OCI-LY1 (cell line): Measurements from ENCODE around the gene MTMR2.
A peak's percentile ranks its signal among the peaks of the same experiment; 100 is the strongest.

Experiments used
- H2AFZ ChIP-seq: fragments of 200-600 bp; sonication (generic), shearing (Covaris generic); 2 replicates; pipeline ENCODE4 v1.6.0; 2014; ENCODE audit warnings: antibody characterized with exemption, mild to moderate bottlenecking, low read length
- H3F3A ChIP-seq: fragments of 200-600 bp; sonication (generic), shearing (Covaris generic); 2 replicates; pipeline ENCODE4 v1.6.0; 2014; ENCODE audit warnings: mild to moderate bottlenecking, antibody characterized with exemption, low read length, moderate library complexity; ENCODE audit not compliant: insufficient read depth
- H3K27ac ChIP-seq: fragments of 200-600 bp; sonication (generic); 2 replicates; pipeline ENCODE4 v1.5.1; 2014; ENCODE audit warnings: low read length, mixed run types, mild to moderate bottlenecking, low read depth; ENCODE audit not compliant: poor library complexity, severe bottlenecking
- H3K27me3 ChIP-seq: fragments of 200-600 bp; sonication (generic); 2 replicates; pipeline ENCODE4 v1.6.0; 2014; ENCODE audit warnings: antibody characterized with exemption, mild to moderate bottlenecking, low read length, moderate library complexity; ENCODE audit not compliant: insufficient read depth
- H3K36me3 ChIP-seq: fragments of 200-600 bp; sonication (generic); 2 replicates; pipeline ENCODE4 v1.6.1; 2014; ENCODE audit warnings: mild to moderate bottlenecking, antibody characterized with exemption, low read length, moderate library complexity, mixed read lengths; ENCODE audit not compliant: insufficient read depth
- H3K4me1 ChIP-seq: fragments of 200-600 bp; sonication (generic); 2 replicates; pipeline ENCODE4 v1.5.1; 2014; ENCODE audit warnings: mild to moderate bottlenecking, low read length, moderate library complexity; ENCODE audit not compliant: insufficient read depth, severe bottlenecking
- H3K4me2 ChIP-seq: fragments of 200-600 bp; sonication (generic), shearing (Covaris generic); 2 replicates; pipeline ENCODE4 v1.6.1; 2014; ENCODE audit warnings: low read length
- H3K4me3 ChIP-seq: fragments of 200-600 bp; sonication (generic); 2 replicates; pipeline ENCODE4 v1.5.1; 2014; ENCODE audit warnings: low read length, low read depth, mild to moderate bottlenecking, mixed read lengths; ENCODE audit not compliant: poor library complexity, severe bottlenecking
- H3K79me2 ChIP-seq: fragments of 200-600 bp; shearing (Covaris generic); 2 replicates; pipeline ENCODE4 v1.6.1; 2016; ENCODE audit warnings: mixed run types, low read length, mixed read lengths; ENCODE audit not compliant: insufficient read depth
- H3K9ac ChIP-seq: fragments of 200-600 bp; sonication (generic), shearing (Covaris generic); 2 replicates; pipeline ENCODE4 v1.6.1; 2014; ENCODE audit warnings: mild to moderate bottlenecking, low read length, mixed read lengths
- H3K9me2 ChIP-seq: fragments of 200-600 bp; sonication (generic), shearing (Covaris generic); 2 replicates; pipeline ENCODE4 v1.6.1; 2014; ENCODE audit warnings: low read depth, mild to moderate bottlenecking, low read length, mixed read lengths
- H3K9me3 ChIP-seq: fragments of 200-600 bp; shearing (Covaris generic); 2 replicates; pipeline ENCODE4 v1.6.1; 2014; ENCODE audit warnings: low read length, mixed read lengths
- H4K20me1 ChIP-seq: fragments of 200-600 bp; sonication (generic), shearing (Covaris generic); 2 replicates; pipeline ENCODE4 v1.6.0; 2016; ENCODE audit warnings: mild to moderate bottlenecking, low read length; ENCODE audit not compliant: insufficient read depth
- EZH2 ChIP-seq: fragments of 200-600 bp; sonication (generic), shearing (Covaris generic); IDR thresholded peaks from 2 replicates; pipeline ENCODE4 v1.8.0; 2017; ENCODE audit warnings: borderline replicate concordance, mixed run types, mild to moderate bottlenecking, antibody characterized with exemption, low read length, moderate library complexity, mixed read lengths
- TF ChIP-seq, protein P1 (sequence below): fragments of 200-600 bp; sonication (generic), shearing (Covaris generic); IDR thresholded peaks from 2 replicates; pipeline ENCODE4 v1.5.1; 2017; ENCODE audit warnings: mild to moderate bottlenecking, antibody characterized with exemption, low read length, moderate library complexity, mixed read lengths

Gene MTMR2

DNA sequence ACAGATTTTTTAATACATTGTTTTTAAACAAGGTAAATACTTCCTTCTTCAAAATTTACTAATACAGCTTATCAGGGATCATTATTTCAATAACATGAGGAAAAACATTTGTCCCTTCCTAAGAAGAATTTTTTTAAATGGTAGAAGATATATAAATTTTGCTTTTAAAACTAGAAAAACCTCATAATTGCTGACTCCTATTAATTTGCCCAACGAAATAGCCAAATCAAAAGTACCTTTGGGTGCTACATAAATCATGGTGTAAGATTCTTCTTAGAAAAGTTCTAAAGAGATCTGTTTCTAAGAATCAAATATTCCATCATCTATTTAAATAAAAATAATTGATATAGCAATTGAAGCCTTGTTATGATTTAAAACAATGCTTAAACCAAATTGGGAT lies 78.7 kb downstream of the MTMR2 start:
- H3K4me1 ChIP-seq: no peaks in the 10 kb centered on the region
- no peak overlapping the region for H3K4me3 ChIP-seq
- H3K9me3 ChIP-seq: no peaks in the 10 kb centered on the region
- H3K4me2 ChIP-seq: no peak overlapping the region
- H3K9ac ChIP-seq: no peak overlapping the region
- H3F3A ChIP-seq: no peaks in the 10 kb centered on the region
- H3K27me3 ChIP-seq: no peaks in the 10 kb centered on the region
- peaks cover 31% of the 10 kb centered on the region; the same call in 1 of the 2 replicates for H3K36me3 ChIP-seq
- H3K9me2 ChIP-seq: no peaks in the 10 kb centered on the region
- H3K27ac ChIP-seq: no peak overlapping the region
- TF ChIP-seq, protein P1, sequence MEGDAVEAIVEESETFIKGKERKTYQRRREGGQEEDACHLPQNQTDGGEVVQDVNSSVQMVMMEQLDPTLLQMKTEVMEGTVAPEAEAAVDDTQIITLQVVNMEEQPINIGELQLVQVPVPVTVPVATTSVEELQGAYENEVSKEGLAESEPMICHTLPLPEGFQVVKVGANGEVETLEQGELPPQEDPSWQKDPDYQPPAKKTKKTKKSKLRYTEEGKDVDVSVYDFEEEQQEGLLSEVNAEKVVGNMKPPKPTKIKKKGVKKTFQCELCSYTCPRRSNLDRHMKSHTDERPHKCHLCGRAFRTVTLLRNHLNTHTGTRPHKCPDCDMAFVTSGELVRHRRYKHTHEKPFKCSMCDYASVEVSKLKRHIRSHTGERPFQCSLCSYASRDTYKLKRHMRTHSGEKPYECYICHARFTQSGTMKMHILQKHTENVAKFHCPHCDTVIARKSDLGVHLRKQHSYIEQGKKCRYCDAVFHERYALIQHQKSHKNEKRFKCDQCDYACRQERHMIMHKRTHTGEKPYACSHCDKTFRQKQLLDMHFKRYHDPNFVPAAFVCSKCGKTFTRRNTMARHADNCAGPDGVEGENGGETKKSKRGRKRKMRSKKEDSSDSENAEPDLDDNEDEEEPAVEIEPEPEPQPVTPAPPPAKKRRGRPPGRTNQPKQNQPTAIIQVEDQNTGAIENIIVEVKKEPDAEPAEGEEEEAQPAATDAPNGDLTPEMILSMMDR: no peak
- TF ChIP-seq EZH2: no peak
- H4K20me1 ChIP-seq: no peaks in the 10 kb centered on the region
- H3K79me2 ChIP-seq: no peaks in the 10 kb centered on the region
- no peak overlapping the region for H2AFZ ChIP-seq

DNA sequence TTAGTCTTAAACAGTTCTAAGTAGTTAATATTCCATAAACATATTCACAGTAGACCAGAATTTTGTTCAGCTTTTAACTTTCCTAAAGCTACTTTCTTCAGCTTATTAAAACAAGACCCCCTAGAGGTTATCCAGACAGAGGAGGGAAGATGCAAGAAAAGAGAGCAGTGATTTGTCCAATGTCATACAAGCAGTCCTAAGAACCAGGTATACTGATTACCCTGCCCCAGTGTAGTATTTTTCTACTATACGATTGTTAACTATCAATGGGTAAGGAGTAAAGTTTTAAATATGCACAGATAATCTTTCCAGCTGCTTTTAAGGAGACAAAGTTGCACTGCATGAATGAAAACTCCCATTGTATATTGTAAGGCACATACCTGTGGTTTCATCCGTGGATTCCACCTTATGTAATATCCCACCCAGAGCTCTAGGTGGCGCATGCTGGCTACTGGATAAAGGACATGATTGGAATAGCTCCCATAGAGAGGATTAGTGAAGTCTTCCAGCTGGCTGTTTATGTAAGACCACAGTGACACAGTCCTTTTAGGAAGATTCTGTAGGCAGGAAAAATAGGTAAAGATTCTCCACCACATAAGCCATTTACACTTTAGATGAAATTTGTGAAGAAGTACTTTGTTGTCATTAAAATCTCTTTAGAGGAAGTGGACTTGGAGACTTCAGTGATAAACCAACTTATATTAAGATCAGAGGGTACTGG lies 88.0 kb downstream of the MTMR2 start:
- Histone ChIP-seq H3K36me3 (peaks cover 69% of the 10 kb centered on the region), H3K4me1 (no peaks in the 10 kb centered on the region), H3K9me3 (no peaks in the 10 kb centered on the region), H3K4me2 (no peak overlapping the region), H4K20me1 (no peaks in the 10 kb centered on the region), H3F3A (no peaks in the 10 kb centered on the region), H3K4me3 (no peak overlapping the region), H3K79me2 (no peaks in the 10 kb centered on the region), H2AFZ (no peak overlapping the region), H3K27me3 (no peaks in the 10 kb centered on the region), H3K9ac (no peak overlapping the region), H3K9me2 (no peaks in the 10 kb centered on the region), H3K27ac (no peak overlapping the region)
- TF ChIP-seq, protein P1: peak; percentile 89
- no peak for TF ChIP-seq EZH2

DNA sequence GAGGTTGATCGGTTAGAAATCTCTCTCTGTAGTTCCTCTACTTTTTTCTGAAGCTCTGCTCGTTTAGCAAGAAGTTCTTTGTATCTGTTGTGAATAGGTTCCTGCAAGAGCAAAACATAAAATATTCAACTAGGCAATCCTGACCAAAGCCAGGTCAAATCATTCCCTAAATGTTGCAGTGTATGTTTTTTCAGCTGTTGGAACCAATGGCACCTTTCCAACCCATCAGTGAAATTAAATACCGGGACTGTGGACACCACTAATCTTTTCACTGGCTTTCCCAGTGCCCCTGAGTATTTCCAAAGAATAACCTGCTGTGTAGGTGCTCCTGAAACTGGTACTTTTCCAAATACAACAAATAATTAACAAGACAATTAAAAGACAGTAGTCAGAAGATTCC lies 88.6 kb downstream of the MTMR2 start:
- Histone ChIP-seq H3F3A (no peaks in the 10 kb centered on the region), H3K9me2 (no peaks in the 10 kb centered on the region)

DNA sequence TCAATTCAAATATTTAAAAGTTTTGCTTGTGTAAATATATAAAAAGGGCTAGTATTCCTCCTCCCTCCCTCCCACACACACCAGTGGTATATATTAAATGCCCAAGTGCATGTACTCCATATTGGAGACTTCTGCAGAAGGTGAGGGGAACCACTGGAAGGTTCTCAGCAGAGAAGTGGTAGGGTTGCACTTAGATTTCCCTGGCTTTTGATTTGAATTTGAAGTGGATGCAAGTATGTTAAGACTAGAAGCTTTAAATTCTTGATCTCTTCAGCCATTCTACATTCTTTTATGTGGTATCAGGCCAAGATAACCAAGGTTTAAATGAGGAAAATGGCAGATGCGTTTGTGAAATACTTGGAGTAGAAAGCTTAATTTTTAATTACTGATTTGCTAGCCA lies 90.5 kb downstream of the MTMR2 start:
- H3F3A ChIP-seq: no peaks in the 10 kb centered on the region
- peaks cover 70% of the 10 kb centered on the region for H3K36me3 ChIP-seq
- no peak overlapping the region for H3K4me2 ChIP-seq
- no peak overlapping the region for H2AFZ ChIP-seq
- H3K27me3 ChIP-seq: no peaks in the 10 kb centered on the region
- H4K20me1 ChIP-seq: no peaks in the 10 kb centered on the region
- no peaks in the 10 kb centered on the region for H3K4me1 ChIP-seq
- TF ChIP-seq, protein P1: no peak
- no peak for TF ChIP-seq EZH2
- H3K9me3 ChIP-seq: no peaks in the 10 kb centered on the region
- H3K9me2 ChIP-seq: no peaks in the 10 kb centered on the region
- no peaks in the 10 kb centered on the region for H3K79me2 ChIP-seq
- H3K27ac ChIP-seq: no peak overlapping the region
- H3K9ac ChIP-seq: no peak overlapping the region
- H3K4me3 ChIP-seq: no peak overlapping the region

More for the DNA sequence above, 88.6 kb downstream of the MTMR2 start:
- Histone ChIP-seq H3K9ac (no peak overlapping the region), H3K79me2 (no peaks in the 10 kb centered on the region), H3K4me2 (no peak overlapping the region), H3K27ac (no peak overlapping the region), H3K4me1 (no peaks in the 10 kb centered on the region), H4K20me1 (no peaks in the 10 kb centered on the region), H2AFZ (no peak overlapping the region), H3K4me3 (no peak overlapping the region), H3K27me3 (no peaks in the 10 kb centered on the region), H3K36me3 (peaks cover 70% of the 10 kb centered on the region), H3K9me3 (no peaks in the 10 kb centered on the region)
- TF ChIP-seq EZH2: no peak
